ENCODE results near the gene BRD3. TPM values are rescaled to one million over a fixed set of nuclear protein-coding genes. Genes with fewer than 3 reads are reported as not detected.
A peak's percentile ranks its signal among the peaks of the same experiment; 100 is the strongest.

BRD3 gene
- polyA plus RNA-seq, 2 of the 4 experiments (the other 2 are of a cell fraction), result 9.0 to 15.3 TPM

- no peak overlapping the region for H3K4me3 ChIP-seq
- H3K4me1 ChIP-seq, result no peaks in the 10 kb centered on the region
- 77% methylated on average over 11 of the region's 11 CpGs for WGBS (ENCODE audit: missing lambda C conversion rate)
- no peak for ATAC-seq
- H3K27ac ChIP-seq, result no peak overlapping the region
- no peak for DNase-seq (ENCODE audit: low read depth in 1 of 2, low spot score in 1 of 2)
- ChIA-PET CTCF (interaction anchor here (0.8 to 1.4 kb wide), 2 partner anchors 11 to 18 kb away, joined by 3 read pairs; no protein-coding TSS in a partner anchor), POLR2A (no interaction called here)
- TF ChIP-seq HOXB5 (CRISPR knock-in tag; IDR thresholded peaks at IDR 0.05), result no peak
- peak; percentile 28 for TF ChIP-seq MAFK (IDR thresholded peaks at IDR 0.05; ENCODE audit: partially characterized antibody)
- TF ChIP-seq TP53 (CRISPR knock-in tag; IDR thresholded peaks at IDR 0.05), result no peak
- no peak for TF ChIP-seq TFCP2L1 (CRISPR knock-in tag; IDR thresholded peaks at IDR 0.05)
- FAIRE-seq, result no peak
- H3K9me3 ChIP-seq, result no peaks in the 10 kb centered on the region
- H3K4me2 ChIP-seq, result no peak overlapping the region
These were observed 24.3 kb downstream of the BRD3 start for GRCh38 chr9:134043531-134043988.

GRCh38 chr9:134041649-134041962 lies 26.2 kb downstream of the BRD3 start:
- POLR2A ChIA-PET, result no interaction called here
- Histone ChIP-seq H3K4me1 (no peaks in the 10 kb centered on the region), H3K27ac (no peak overlapping the region), H3K9me3 (no peaks in the 10 kb centered on the region), H3K4me2 (no peak overlapping the region), H3K4me3 (no peak overlapping the region)
- no peak for DNase-seq (ENCODE audit: low read depth in 1 of 2, low spot score in 1 of 2)
- CTCF ChIA-PET, result interaction anchor here (1.6 kb wide), 1 partner anchor 14 kb away, joined by 4 read pairs; no protein-coding TSS in a partner anchor
- no peak for ATAC-seq
- TF ChIP-seq TP53 (CRISPR knock-in tag; IDR thresholded peaks at IDR 0.05) (no peak), ZC3H11A (IDR thresholded peaks at IDR 0.05) (no peak), NPAS2 (CRISPR knock-in tag; IDR thresholded peaks at IDR 0.05; ENCODE audit: borderline replicate concordance) (no peak), RCOR1 (IDR thresholded peaks at IDR 0.05; ENCODE audit: low read depth, low read length) (no peak), NR3C1 (IDR thresholded peaks at IDR 0.05) (no peak), ESRRA (IDR thresholded peaks at IDR 0.05; ENCODE audit: borderline replicate concordance, low read length) (no peak), JUNB (IDR thresholded peaks at IDR 0.05) (no peak), CBX2 (IDR thresholded peaks at IDR 0.05; ENCODE audit: borderline replicate concordance, low read depth) (no peak), TFCP2L1 (CRISPR knock-in tag; IDR thresholded peaks at IDR 0.05) (no peak), MYC (IDR thresholded peaks at IDR 0.05; ENCODE audit: borderline replicate concordance, low read length) (no peak), USF2 (IDR thresholded peaks at IDR 0.05) (no peak), BHLHE40 (IDR thresholded peaks at IDR 0.05; ENCODE audit: low read depth, low read length) (no peak), HES2 (IDR thresholded peaks at IDR 0.05) (no peak), RARB (CRISPR knock-in tag; IDR thresholded peaks at IDR 0.05) (no peak), FOXS1 (CRISPR knock-in tag; IDR thresholded peaks at IDR 0.05) (no peak), FOSL2 (IDR thresholded peaks at IDR 0.05) (no peak), FOSL2 (CRISPR knock-in tag; IDR thresholded peaks at IDR 0.05) (no peak), ELK1 (IDR thresholded peaks at IDR 0.05; ENCODE audit: low read depth, low read length) (no peak), CEBPB (IDR thresholded peaks at IDR 0.05) (no peak)
- WGBS (ENCODE audit: missing lambda C conversion rate), result 84% methylated on average over 16 of the region's 16 CpGs
- FAIRE-seq, result no peak

- ChIA-PET CTCF (interaction anchor here (0.6 to 1.6 kb wide), 4 partner anchors 9 to 18 kb away, joined by 3 to 4 read pairs (median 4); no protein-coding TSS in a partner anchor), POLR2A (no interaction called here)
- no peaks in the 10 kb centered on the region for H3K4me1 ChIP-seq
- FAIRE-seq (no peak), DNase-seq (ENCODE audit: low read depth in 1 of 2, low spot score in 1 of 2) (no peak), ATAC-seq (peak in 1 of 2 experiments; percentile 29; a peak in 2 of 6 replicates)
- H3K4me3 ChIP-seq, result no peak overlapping the region
- no peak overlapping the region for H3K27ac ChIP-seq
- no peak overlapping the region for H3K4me2 ChIP-seq
- WGBS (ENCODE audit: missing lambda C conversion rate), result 85% methylated on average over 11 of the region's 21 CpGs
- H3K9me3 ChIP-seq, result no peaks in the 10 kb centered on the region
- no peak for TF ChIP-seq HOXA7 (CRISPR knock-in tag; IDR thresholded peaks at IDR 0.05)
- no peak for TF ChIP-seq HOXB5 (CRISPR knock-in tag; IDR thresholded peaks at IDR 0.05)
- TF ChIP-seq MYC (IDR thresholded peaks at IDR 0.05; ENCODE audit: borderline replicate concordance, low read length), result no peak
- no peak for TF ChIP-seq TP53 (CRISPR knock-in tag; IDR thresholded peaks at IDR 0.05)
- no peak for TF ChIP-seq BHLHE40 (IDR thresholded peaks at IDR 0.05; ENCODE audit: low read depth, low read length)
- no peak for TF ChIP-seq RFX5 (IDR thresholded peaks at IDR 0.05)
- TF ChIP-seq MAFK (IDR thresholded peaks at IDR 0.05; ENCODE audit: partially characterized antibody), result no peak
- no peak for TF ChIP-seq FOSB (CRISPR knock-in tag; IDR thresholded peaks at IDR 0.05)
- TF ChIP-seq ATOH8 (CRISPR knock-in tag; IDR thresholded peaks at IDR 0.05; ENCODE audit: low read depth), result no peak
- no peak for TF ChIP-seq FOSL2 (IDR thresholded peaks at IDR 0.05)
- no peak for TF ChIP-seq FOSL2 (CRISPR knock-in tag; IDR thresholded peaks at IDR 0.05)
- TF ChIP-seq USF2 (IDR thresholded peaks at IDR 0.05), result no peak
- TF ChIP-seq KDM5A (IDR thresholded peaks at IDR 0.05), result no peak
- TF ChIP-seq POLR2A (IDR thresholded peaks at IDR 0.05; ENCODE audit: low read length), result no peak
- no peak for TF ChIP-seq CBX2 (IDR thresholded peaks at IDR 0.05; ENCODE audit: borderline replicate concordance, low read depth)
- no peak for TF ChIP-seq SREBF2 (IDR thresholded peaks at IDR 0.05)
- no peak for TF ChIP-seq SMC3 (IDR thresholded peaks at IDR 0.05)
- no peak for TF ChIP-seq CHD2 (IDR thresholded peaks at IDR 0.05; ENCODE audit: low read length, partially characterized antibody)
- TF ChIP-seq HES2 (IDR thresholded peaks at IDR 0.05), result no peak
- TF ChIP-seq RARB (CRISPR knock-in tag; IDR thresholded peaks at IDR 0.05), result no peak
These were observed 26.8 kb downstream of the BRD3 start for GRCh38 chr9:134040781-134041648.

Data from A549 (cell line).